Endothelial cell (in vitro differentiated cells): ENCODE data around the gene DIP2C. TPM values are rescaled to one million over a fixed set of nuclear protein-coding genes. Genes with fewer than 3 reads are reported as not detected.

Source experiments
- DNase-seq: peaks from one replicate; pipeline ENCODE4 v3.0.0; 2021; ENCODE audit warnings: low spot score
- H3K27ac Mint-ChIP-seq: one replicate; pipeline ENCODE4 v1.8.0; 2021; ENCODE audit warnings: mixed read lengths, inconsistent platforms; ENCODE audit not compliant: unreplicated experiment
- H3K27me3 Mint-ChIP-seq: one replicate; pipeline ENCODE4 v1.8.0; 2021; ENCODE audit warnings: mild to moderate bottlenecking, moderate library complexity, mixed read lengths, inconsistent platforms; ENCODE audit not compliant: unreplicated experiment
- H3K36me3 Mint-ChIP-seq: one replicate; pipeline ENCODE4 v1.8.0; 2021; ENCODE audit warnings: mild to moderate bottlenecking, low read depth, mixed read lengths, inconsistent platforms; ENCODE audit not compliant: unreplicated experiment
- H3K4me1 Mint-ChIP-seq: one replicate; pipeline ENCODE4 v1.8.0; 2021; ENCODE audit warnings: mild to moderate bottlenecking, mixed read lengths, inconsistent platforms; ENCODE audit not compliant: unreplicated experiment
- H3K4me3 Mint-ChIP-seq: one replicate; pipeline ENCODE4 v1.8.0; 2021; ENCODE audit warnings: mild to moderate bottlenecking, mixed read lengths, inconsistent platforms; ENCODE audit not compliant: unreplicated experiment
- H3K9me3 Mint-ChIP-seq: one replicate; pipeline ENCODE4 v1.8.0; 2021; ENCODE audit warnings: mixed read lengths, inconsistent platforms; ENCODE audit not compliant: unreplicated experiment
- CTCF ChIP-seq: fragments of 200-600 bp; sonication (generic); IDR thresholded peaks from one replicate; pipeline ENCODE4 v1.5.0; 2021; ENCODE audit warnings: antibody characterized with exemption; ENCODE audit not compliant: unreplicated experiment
- total RNA-seq: library from RNA; stranded (reverse); fragmentation: NEBNext Ultra II Directional; extraction: Animal tissue kit (Norgen Biotek cat#: 25700); gene quantifications from one replicate; pipeline ENCODE4 v1.2.1, GENCODE V29; 2021; ENCODE audit not compliant: unreplicated experiment

The DIP2C gene
- total RNA-seq, 1 donor from 2014 or later, result 13.1 TPM

DNA sequence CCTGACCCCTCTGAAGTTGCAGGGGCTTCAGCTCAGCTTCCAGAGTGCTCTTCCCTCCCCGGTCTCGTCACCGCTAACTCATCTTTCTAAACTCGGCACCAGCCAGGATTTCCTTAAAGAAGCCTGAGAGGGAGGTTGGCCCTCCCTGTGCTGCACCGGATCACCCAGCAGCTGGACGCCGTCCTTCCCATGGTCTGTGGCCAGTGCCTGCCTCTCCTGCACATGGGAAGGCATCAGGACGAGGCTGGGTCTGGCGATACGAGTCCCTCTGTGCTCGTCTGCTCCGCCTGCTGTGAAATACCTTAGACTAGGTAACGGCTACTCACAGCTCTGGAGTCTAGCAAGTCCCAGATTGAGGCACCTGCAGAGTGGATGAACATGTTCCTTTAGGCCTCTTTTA lies 375.1 kb downstream of the DIP2C start:
- no peaks in the 10 kb centered on the region for H3K27me3 Mint-ChIP-seq
- no peak overlapping the region for H3K27ac Mint-ChIP-seq
- DNase-seq, result no peak
- no peak for TF ChIP-seq CTCF
- H3K4me3 Mint-ChIP-seq, result no peak overlapping the region
- H3K9me3 Mint-ChIP-seq, result no peaks in the 10 kb centered on the region
- no peaks in the 10 kb centered on the region for H3K4me1 Mint-ChIP-seq
- peaks cover 9% of the 10 kb centered on the region for H3K36me3 Mint-ChIP-seq

DNA sequence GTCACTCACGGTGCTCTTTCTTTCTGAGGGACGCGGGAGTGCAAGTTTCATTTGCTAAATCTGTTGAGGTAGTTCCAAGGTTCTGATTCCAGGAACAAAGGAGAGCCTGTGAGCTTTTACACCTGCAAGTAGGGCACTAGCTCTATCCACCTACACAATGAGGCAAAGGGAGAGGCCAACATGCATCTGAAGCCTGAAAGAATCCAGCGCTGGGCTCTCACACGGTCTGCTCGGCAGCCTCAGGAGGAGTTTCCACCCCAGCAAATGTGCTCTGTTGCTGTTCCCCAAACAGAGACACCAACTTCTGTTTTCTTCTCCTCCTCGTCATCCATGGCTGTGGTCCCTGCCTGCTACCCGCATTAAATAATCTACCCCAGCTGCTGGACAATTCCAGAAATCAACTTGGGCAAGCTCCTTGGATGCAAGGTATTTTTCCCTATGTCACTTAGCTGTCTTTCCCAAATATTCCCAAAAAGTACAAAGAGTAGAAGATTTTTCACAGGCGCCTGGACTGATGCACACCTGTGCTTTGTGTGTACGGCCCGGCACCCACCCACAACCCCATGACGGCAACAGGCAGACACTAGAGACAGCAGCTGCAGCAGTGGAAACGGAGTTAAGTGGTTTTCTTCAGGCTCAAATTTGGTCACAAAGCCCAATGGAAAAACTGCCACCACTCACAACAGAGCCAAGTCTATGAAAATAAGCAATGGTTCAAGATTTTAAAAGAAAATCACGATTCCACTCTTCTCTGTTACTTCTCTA lies 377.4 kb downstream of the DIP2C start:
- Mint-ChIP-seq H3K4me3 (no peak overlapping the region), H3K36me3 (peaks cover 15% of the 10 kb centered on the region), H3K27me3 (no peaks in the 10 kb centered on the region), H3K27ac (no peak overlapping the region), H3K4me1 (no peaks in the 10 kb centered on the region), H3K9me3 (no peaks in the 10 kb centered on the region)
- DNase-seq, result no peak
- TF ChIP-seq CTCF, result no peak

DNA sequence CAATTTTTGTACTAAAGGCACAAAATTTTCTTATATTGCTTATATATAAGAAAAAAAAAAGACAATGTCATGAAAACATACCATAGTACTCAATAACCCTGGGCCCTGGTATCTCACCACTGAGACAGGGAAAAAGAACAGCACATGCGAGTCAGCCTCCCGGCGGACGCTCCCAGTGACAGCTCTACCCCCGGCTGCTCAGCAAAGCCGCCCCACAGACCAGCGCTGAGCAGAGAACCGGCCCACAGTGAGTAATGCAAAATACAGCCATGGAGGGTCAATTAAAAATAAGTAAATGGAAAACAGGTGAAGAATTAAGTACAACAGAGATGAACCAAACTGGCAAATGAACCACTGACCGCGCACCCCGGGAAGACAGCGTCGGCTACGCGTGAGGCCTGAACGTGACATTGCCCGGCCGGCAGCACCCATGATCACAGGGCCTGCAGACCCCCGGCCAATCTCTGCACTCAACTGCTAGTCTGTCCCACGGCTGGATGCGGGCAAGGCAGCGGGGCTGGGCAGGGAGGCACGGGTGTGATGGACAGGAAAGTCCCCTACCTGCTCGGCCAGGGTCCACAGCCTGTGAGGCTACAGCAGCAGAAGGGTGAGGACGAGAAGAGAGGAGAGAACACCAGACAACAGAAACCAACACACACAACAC lies 378.4 kb downstream of the DIP2C start:
- Mint-ChIP-seq H3K4me3 (no peak overlapping the region), H3K36me3 (peaks cover 17% of the 10 kb centered on the region), H3K4me1 (no peaks in the 10 kb centered on the region), H3K9me3 (no peaks in the 10 kb centered on the region), H3K27me3 (no peaks in the 10 kb centered on the region), H3K27ac (no peak overlapping the region)
- DNase-seq, result no peak
- no peak for TF ChIP-seq CTCF

GRCh38 chr10:310371-310770 lies 379.1 kb downstream of the DIP2C start:
- no peaks in the 10 kb centered on the region for H3K4me1 Mint-ChIP-seq
- H3K27me3 Mint-ChIP-seq, result no peaks in the 10 kb centered on the region
- H3K27ac Mint-ChIP-seq, result no peak overlapping the region

More at GRCh38 chr10:310371-310770, 379.1 kb downstream of the DIP2C start:
- TF ChIP-seq CTCF, result no peak
- Mint-ChIP-seq H3K9me3 (no peaks in the 10 kb centered on the region), H3K4me3 (no peak overlapping the region), H3K36me3 (peaks cover 17% of the 10 kb centered on the region)
- no peak for DNase-seq
